Right lobe of liver (tissue), 4 donors: ENCODE results near the gene MBNL2.

Experiments used
- POLR2A ChIP-seq: fragments of 450-650 bp; IDR thresholded peaks from one replicate; pipeline ENCODE4 v1.6.1; 2017; ENCODE audit warnings: antibody characterized with exemption, mild to moderate bottlenecking
- TF ChIP-seq, protein P1 (sequence below), 4 donors: fragments of 200-600 bp in 3 of 4; fragments of 450-650 bp in 1 of 4; IDR thresholded peaks; one replicate each; pipeline versions ENCODE4 v1.5.1 to v1.8.0; 2016 to 2022; ENCODE audit warnings: antibody characterized with exemption in 4 of 4, mild to moderate bottlenecking in 2 of 4
- donor health status: DM: no; HTN: no; CAD: no.
- donor health status: DM: no; HTN: no; CAD: no.
- donor health status: DM: no; HTN: yes; CAD: no.

DNA sequence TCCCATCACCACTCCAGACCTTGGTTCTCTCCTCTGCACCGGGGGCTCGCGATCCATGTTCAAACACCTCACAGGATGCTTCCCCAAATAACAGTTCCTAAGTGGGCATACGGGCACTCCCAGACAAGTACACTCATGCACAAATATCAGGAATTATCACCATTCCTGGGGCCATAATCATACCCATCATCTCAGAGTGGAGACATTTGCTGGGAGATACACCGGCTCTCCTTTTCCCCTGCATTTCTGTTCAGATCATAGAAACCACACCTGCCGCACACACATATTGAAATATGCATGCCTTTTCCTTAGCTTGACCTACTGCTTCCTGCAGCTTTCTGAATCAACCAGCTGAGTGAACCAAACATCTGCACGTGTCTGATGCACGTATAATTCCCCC is 33.9 kb upstream of the MBNL2 start:
- TF ChIP-seq, protein P1, sequence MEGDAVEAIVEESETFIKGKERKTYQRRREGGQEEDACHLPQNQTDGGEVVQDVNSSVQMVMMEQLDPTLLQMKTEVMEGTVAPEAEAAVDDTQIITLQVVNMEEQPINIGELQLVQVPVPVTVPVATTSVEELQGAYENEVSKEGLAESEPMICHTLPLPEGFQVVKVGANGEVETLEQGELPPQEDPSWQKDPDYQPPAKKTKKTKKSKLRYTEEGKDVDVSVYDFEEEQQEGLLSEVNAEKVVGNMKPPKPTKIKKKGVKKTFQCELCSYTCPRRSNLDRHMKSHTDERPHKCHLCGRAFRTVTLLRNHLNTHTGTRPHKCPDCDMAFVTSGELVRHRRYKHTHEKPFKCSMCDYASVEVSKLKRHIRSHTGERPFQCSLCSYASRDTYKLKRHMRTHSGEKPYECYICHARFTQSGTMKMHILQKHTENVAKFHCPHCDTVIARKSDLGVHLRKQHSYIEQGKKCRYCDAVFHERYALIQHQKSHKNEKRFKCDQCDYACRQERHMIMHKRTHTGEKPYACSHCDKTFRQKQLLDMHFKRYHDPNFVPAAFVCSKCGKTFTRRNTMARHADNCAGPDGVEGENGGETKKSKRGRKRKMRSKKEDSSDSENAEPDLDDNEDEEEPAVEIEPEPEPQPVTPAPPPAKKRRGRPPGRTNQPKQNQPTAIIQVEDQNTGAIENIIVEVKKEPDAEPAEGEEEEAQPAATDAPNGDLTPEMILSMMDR (IDR thresholded peaks at IDR 0.05), result no peak
- TF ChIP-seq POLR2A, result no peak
